Gastrocnemius medialis (tissue), 4 donors: ENCODE results near the gene RIBC2.

Source experiments
- POLR2A ChIP-seq, 2 donors: fragments of 450-650 bp; IDR thresholded peaks; one replicate each; pipeline ENCODE4 v1.6.1; 2017; ENCODE audit warnings: antibody characterized with exemption in 2 of 2, mild to moderate bottlenecking in 2 of 2, moderate library complexity in 2 of 2
- TF ChIP-seq, protein P1 (sequence below), 5 experiments: fragments of 450-650 bp in 3 of 5; fragments of 200-600 bp in 2 of 5; sonication (generic) in 2 of 5; IDR thresholded peaks in 4 of 5; conservative IDR thresholded peaks in 1 of 5; 1 replicate in 4 of 5; 2 replicates in 1 of 5; pipeline ENCODE4 v1.5.1; 2016 to 2019; ENCODE audit warnings: antibody characterized with exemption in 5 of 5, mild to moderate bottlenecking in 3 of 5, moderate library complexity in 3 of 5

DNA sequence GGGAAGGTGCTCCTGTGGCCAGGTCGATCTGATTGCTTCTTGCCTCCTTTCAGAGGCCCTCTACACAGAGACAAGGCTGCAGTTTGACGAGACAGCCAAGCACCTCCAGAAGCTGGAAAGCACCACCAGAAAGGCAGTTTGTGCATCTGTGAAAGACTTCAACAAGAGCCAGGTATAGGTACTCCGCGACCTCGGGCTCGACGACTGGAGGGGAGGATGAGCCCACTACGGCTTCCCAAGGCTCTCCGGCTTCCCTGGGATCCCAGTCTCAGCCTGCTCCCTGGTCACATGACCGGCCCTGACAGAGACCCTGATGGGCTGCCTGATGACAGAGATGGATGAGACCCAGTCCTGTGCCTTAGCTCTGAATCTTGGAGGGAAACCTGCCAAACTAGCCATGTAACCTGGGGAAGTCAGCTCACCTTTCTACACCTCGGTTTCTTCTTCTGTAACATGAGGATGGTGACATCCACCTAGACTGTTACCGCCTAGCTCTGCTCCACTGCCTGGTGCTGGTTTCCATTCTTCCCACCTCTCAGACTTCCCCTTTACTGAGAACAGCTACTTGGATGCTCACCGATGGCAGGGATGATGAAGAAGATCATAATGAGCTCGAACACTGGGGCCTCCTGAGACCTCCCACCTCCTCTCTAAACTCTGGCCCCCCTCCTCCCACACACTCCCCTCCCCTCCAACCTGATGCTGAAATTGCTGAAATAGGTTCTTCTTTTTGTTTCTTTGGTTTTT is 8.9 kb downstream of the RIBC2 start:
- TF ChIP-seq, protein P1, sequence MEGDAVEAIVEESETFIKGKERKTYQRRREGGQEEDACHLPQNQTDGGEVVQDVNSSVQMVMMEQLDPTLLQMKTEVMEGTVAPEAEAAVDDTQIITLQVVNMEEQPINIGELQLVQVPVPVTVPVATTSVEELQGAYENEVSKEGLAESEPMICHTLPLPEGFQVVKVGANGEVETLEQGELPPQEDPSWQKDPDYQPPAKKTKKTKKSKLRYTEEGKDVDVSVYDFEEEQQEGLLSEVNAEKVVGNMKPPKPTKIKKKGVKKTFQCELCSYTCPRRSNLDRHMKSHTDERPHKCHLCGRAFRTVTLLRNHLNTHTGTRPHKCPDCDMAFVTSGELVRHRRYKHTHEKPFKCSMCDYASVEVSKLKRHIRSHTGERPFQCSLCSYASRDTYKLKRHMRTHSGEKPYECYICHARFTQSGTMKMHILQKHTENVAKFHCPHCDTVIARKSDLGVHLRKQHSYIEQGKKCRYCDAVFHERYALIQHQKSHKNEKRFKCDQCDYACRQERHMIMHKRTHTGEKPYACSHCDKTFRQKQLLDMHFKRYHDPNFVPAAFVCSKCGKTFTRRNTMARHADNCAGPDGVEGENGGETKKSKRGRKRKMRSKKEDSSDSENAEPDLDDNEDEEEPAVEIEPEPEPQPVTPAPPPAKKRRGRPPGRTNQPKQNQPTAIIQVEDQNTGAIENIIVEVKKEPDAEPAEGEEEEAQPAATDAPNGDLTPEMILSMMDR (IDR thresholded peaks at IDR 0.05 in 4 of 5, conservative IDR thresholded peaks at IDR 0.05 in 1 of 5): no peak
- TF ChIP-seq POLR2A (IDR thresholded peaks at IDR 0.05): no peak
